ENCODE results near the gene CAVIN2. TPM values are rescaled to one million over a fixed set of nuclear protein-coding genes. Genes with fewer than 3 reads are reported as not detected.

CAVIN2 gene
- total and polyA plus RNA-seq, 2 experiments from 2014 or later, result 2.0 to 4.8 TPM

DNA sequence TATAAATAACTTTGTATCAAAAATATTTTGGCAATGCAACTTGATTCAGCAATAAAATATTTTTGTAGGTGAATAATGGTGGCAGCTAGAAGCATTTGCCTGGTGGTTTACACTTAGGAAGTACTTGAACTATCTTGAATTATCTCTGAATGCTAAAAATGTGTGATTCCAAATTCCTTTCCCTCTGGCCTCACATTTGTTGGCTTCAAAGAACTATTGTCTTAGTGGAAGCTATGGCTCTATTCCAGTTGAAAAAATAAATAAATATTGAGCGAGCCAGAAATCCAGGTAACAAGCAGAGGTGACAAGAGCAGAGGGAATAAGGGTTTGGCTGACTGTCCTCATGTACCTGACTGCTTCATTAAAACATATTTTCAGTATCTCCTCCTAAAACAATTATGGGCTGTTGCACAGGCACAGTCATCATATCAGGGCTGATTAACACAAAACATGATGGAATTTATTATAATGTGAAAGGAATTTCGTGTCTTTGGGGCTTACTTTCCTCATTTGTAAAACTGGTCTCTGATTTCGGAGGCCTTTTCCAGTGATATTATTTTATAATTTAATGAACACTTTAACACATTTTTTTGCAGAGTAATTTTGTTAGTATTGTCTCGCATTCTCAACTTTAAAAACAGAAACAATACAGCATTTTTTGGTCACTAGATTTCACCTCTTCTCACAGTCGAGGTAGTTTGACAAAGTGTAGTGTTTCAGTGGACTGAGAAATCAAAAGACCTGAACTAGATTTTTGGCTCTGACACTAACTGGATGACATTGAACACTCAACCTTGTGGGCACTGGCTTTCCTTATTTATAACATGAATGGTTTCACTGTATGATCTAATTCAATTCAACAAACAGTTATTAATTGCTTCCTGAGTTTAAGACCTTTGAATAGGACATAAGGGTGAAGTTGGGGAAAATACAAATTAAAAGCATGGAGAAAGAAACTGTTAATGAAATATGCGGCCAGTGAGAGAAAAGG lies 7.8 kb upstream of the CAVIN2 start:
- Histone ChIP-seq H3K4me1 (ENCODE audit: insufficient read depth) (no peaks in the 10 kb centered on the region), H2AFZ (no peak overlapping the region), H3K4me3 (no peak overlapping the region), H4K20me1 (ENCODE audit: insufficient read depth, poor library complexity, severe bottlenecking) (no peaks in the 10 kb centered on the region), H3K79me2 (no peaks in the 10 kb centered on the region), H3K9me2 (replicated peaks; ENCODE audit: insufficient read depth) (no peaks in the 10 kb centered on the region), H3K27ac (no peak overlapping the region), H3K9me3 (ENCODE audit: low read depth) (no peaks in the 10 kb centered on the region), H3K27me3 (no peaks in the 10 kb centered on the region), H3K36me3 (replicated peaks; ENCODE audit: insufficient read depth, low read depth) (no peaks in the 10 kb centered on the region), H3K4me2 (no peak overlapping the region)
- TF ChIP-seq, protein P1, sequence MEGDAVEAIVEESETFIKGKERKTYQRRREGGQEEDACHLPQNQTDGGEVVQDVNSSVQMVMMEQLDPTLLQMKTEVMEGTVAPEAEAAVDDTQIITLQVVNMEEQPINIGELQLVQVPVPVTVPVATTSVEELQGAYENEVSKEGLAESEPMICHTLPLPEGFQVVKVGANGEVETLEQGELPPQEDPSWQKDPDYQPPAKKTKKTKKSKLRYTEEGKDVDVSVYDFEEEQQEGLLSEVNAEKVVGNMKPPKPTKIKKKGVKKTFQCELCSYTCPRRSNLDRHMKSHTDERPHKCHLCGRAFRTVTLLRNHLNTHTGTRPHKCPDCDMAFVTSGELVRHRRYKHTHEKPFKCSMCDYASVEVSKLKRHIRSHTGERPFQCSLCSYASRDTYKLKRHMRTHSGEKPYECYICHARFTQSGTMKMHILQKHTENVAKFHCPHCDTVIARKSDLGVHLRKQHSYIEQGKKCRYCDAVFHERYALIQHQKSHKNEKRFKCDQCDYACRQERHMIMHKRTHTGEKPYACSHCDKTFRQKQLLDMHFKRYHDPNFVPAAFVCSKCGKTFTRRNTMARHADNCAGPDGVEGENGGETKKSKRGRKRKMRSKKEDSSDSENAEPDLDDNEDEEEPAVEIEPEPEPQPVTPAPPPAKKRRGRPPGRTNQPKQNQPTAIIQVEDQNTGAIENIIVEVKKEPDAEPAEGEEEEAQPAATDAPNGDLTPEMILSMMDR (IDR thresholded peaks at IDR 0.05; ENCODE audit: poor library complexity), result no peak
- TF ChIP-seq EZH2phosphoT487 (IDR thresholded peaks at IDR 0.05; ENCODE audit: low read depth, severe bottlenecking, unreplicated experiment) (no peak), EZH2 (IDR thresholded peaks at IDR 0.05; ENCODE audit: borderline replicate concordance) (no peak)
- no peak for DNase-seq (ENCODE audit: low spot score)
- 83% methylated on average over 6 of the region's 6 CpGs for WGBS (ENCODE audit: low lambda C conversion rate, missing lambda C conversion rate)

DNA sequence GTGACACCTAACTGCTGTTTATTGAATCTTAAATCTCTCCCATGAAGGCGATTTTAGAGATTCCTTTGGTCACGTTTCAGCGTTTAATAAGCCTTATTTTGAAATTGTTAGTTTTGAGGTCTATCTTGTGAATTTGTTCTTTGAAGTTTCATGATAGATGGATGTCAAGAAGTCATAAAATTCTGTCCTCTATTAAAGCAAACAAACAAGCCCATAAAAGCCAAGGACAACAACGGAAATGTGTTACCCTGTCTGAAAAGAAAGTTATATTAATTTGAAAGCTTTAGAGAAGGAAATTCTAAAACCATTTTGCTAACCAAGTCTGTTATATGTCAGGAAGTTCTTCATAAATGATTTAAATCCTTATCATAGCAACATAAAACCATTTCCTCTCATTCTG lies 7.0 kb upstream of the CAVIN2 start:
- Histone ChIP-seq H3K79me2 (no peaks in the 10 kb centered on the region), H3K4me2 (no peak overlapping the region)
- whole genome bisulfite sequencing (ENCODE audit: low lambda C conversion rate, missing lambda C conversion rate), result 88% methylated on average over 4 of the region's 4 CpGs

DNA sequence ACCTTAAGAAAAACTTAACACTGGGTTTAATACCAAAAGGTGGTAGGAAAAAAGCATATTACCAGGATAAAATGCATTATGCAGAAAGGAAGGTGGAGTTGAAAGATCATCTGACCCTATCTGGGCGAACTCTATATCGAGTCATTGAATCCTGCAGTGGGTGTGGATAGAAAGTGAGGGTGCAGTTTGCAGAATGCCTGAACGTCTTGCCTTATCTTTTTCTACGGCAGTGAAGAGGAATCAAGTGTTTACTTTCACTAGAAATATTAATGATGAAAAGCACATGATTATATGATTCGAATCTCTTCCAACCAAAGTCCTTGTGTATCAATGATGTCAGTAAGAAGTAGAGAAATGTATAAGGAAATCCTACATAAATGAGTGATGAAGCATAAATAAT lies 4.3 kb upstream of the CAVIN2 start:
- Histone ChIP-seq H3K4me1 (ENCODE audit: insufficient read depth) (peaks cover 4% of the 10 kb centered on the region), H3K4me2 (no peak overlapping the region), H3K79me2 (no peaks in the 10 kb centered on the region), H3K36me3 (replicated peaks; ENCODE audit: insufficient read depth, low read depth) (no peaks in the 10 kb centered on the region), H2AFZ (no peak overlapping the region), H4K20me1 (ENCODE audit: insufficient read depth, poor library complexity, severe bottlenecking) (no peaks in the 10 kb centered on the region), H3K9me3 (ENCODE audit: low read depth) (no peaks in the 10 kb centered on the region), H3K4me3 (no peak overlapping the region), H3K9me2 (replicated peaks; ENCODE audit: insufficient read depth) (no peaks in the 10 kb centered on the region), H3K27me3 (no peaks in the 10 kb centered on the region), H3K27ac (no peak overlapping the region)
- no peak for DNase-seq (ENCODE audit: low spot score)
- TF ChIP-seq, protein P1 (IDR thresholded peaks at IDR 0.05; ENCODE audit: poor library complexity), result no peak
- no peak for TF ChIP-seq EZH2phosphoT487 (IDR thresholded peaks at IDR 0.05; ENCODE audit: low read depth, severe bottlenecking, unreplicated experiment)
- WGBS (ENCODE audit: low lambda C conversion rate, missing lambda C conversion rate), result 82% methylated on average over 5 of the region's 5 CpGs

More for the DNA sequence above, 7.0 kb upstream of the CAVIN2 start:
- H3K9me3 ChIP-seq (ENCODE audit: low read depth), result no peaks in the 10 kb centered on the region
- H4K20me1 ChIP-seq (ENCODE audit: insufficient read depth, poor library complexity, severe bottlenecking), result no peaks in the 10 kb centered on the region
- no peak overlapping the region for H3K4me3 ChIP-seq
- H3K9me2 ChIP-seq (replicated peaks; ENCODE audit: insufficient read depth), result no peaks in the 10 kb centered on the region
- no peak overlapping the region for H3K27ac ChIP-seq
- no peak overlapping the region for H2AFZ ChIP-seq
- no peaks in the 10 kb centered on the region for H3K27me3 ChIP-seq
- H3K36me3 ChIP-seq (replicated peaks; ENCODE audit: insufficient read depth, low read depth), result no peaks in the 10 kb centered on the region
- no peak for DNase-seq (ENCODE audit: low spot score)
- H3K4me1 ChIP-seq (ENCODE audit: insufficient read depth), result no peaks in the 10 kb centered on the region
- TF ChIP-seq EZH2phosphoT487 (IDR thresholded peaks at IDR 0.05; ENCODE audit: low read depth, severe bottlenecking, unreplicated experiment) (no peak), EZH2 (IDR thresholded peaks at IDR 0.05; ENCODE audit: borderline replicate concordance) (no peak)
- TF ChIP-seq, protein P1 (IDR thresholded peaks at IDR 0.05; ENCODE audit: poor library complexity), result no peak
